ENCODE measurements around the gene CTIF.
"Not testable (repeated sequence)": the region's sequence is repeated elsewhere in the genome, so short reads cannot be mapped to it uniquely, and the experiment has no call there.

CTIF gene

GRCh38 chr18:48538531-48539405, at the start of gene CTIF:
Gene CTIF, plus strand, starts transcription at chr18:48539031. Its CDS starts 80,535 bp downstream, at chr18:48619566.
- DNase-seq, result peak; percentile 96

GRCh38 chr18:48490641-48491293, 48.1 kb upstream of the CTIF start:
- DNase-seq, result no peak

GRCh38 chr18:48492880-48493279, 46.0 kb upstream of the CTIF start:
- no peak for DNase-seq

- no peak for DNase-seq
These were observed 45.2 kb upstream of the CTIF start for GRCh38 chr18:48493434-48494230.

- DNase-seq, result no peak
These were observed 41.0 kb upstream of the CTIF start for GRCh38 chr18:48497863-48498262.

- DNase-seq, result no peak
These were observed 38.3 kb upstream of the CTIF start for GRCh38 chr18:48500517-48500916.

- no peak for DNase-seq
These were observed 35.9 kb upstream of the CTIF start for GRCh38 chr18:48502906-48503305.

- no peak for DNase-seq
These were observed 34.0 kb upstream of the CTIF start for GRCh38 chr18:48504819-48505218.

- not testable (repeated sequence) for DNase-seq
These were observed 31.8 kb upstream of the CTIF start for GRCh38 chr18:48506983-48507568.

- not testable (repeated sequence) for DNase-seq
These were observed 26.3 kb upstream of the CTIF start for GRCh38 chr18:48512498-48512897.

- DNase-seq, result no peak
These were observed 24.0 kb upstream of the CTIF start for GRCh38 chr18:48514786-48515185.

GRCh38 chr18:48517048-48517447, 21.8 kb upstream of the CTIF start:
- DNase-seq, result no peak

- DNase-seq, result no peak
These were observed 19.3 kb upstream of the CTIF start for GRCh38 chr18:48519431-48520100.

GRCh38 chr18:48521723-48522122, 17.1 kb upstream of the CTIF start:
- DNase-seq, result no peak

- DNase-seq, result no peak
These were observed 13.2 kb upstream of the CTIF start for GRCh38 chr18:48525671-48526070.

GRCh38 chr18:48527461-48527860, 11.4 kb upstream of the CTIF start:
- DNase-seq, result no peak

GRCh38 chr18:48528861-48529260, 10.0 kb upstream of the CTIF start:
- DNase-seq, result no peak

GRCh38 chr18:48529796-48530195, 9.0 kb upstream of the CTIF start:
- peak; percentile 79 for DNase-seq

- DNase-seq, result no peak
These were observed 8.3 kb upstream of the CTIF start for GRCh38 chr18:48530399-48531081.

- no peak for DNase-seq
These were observed 7.8 kb upstream of the CTIF start for GRCh38 chr18:48531082-48531403.

GRCh38 chr18:48531908-48532307, 6.9 kb upstream of the CTIF start:
- no peak for DNase-seq

Measured in HCEC 1CT (cell line).